22Rv1 (cell line): ENCODE measurements around the gene C10orf71.

Experiments used
- CTCF ChIP-seq: fragments of 450-650 bp; IDR thresholded peaks from 2 replicates; pipeline ENCODE4 v1.5.1; 2017; ENCODE audit warnings: mild to moderate bottlenecking
- ZFX ChIP-seq: fragments of 450-650 bp; IDR thresholded peaks from 2 replicates; pipeline ENCODE4 v1.6.1; 2017; ENCODE audit warnings: antibody characterized with exemption, borderline replicate concordance

- TF ChIP-seq CTCF = no peak
- no peak for TF ChIP-seq ZFX
Observed at GRCh38 chr10:49301302-49301701, 2.3 kb downstream of the C10orf71 start.
